HUES48 (cell line): ENCODE results near the gene TTC14.

Experiments
- H3K27ac ChIP-seq: one replicate; pipeline ENCODE4 v1.7.0; 2013; ENCODE audit warnings: low read depth, low read length, inconsistent platforms
- H3K27me3 ChIP-seq: 2 replicates; pipeline ENCODE4 v1.6.1; 2013; ENCODE audit warnings: mild to moderate bottlenecking, low read length; ENCODE audit not compliant: control insufficient read depth, insufficient read depth
- H3K36me3 ChIP-seq: 2 replicates; pipeline ENCODE4 v1.6.1; 2013; ENCODE audit warnings: low read length; ENCODE audit not compliant: control insufficient read depth, insufficient read depth
- H3K4me1 ChIP-seq: 2 replicates; pipeline ENCODE4 v1.6.1; 2013; ENCODE audit warnings: mild to moderate bottlenecking, low read length; ENCODE audit not compliant: control insufficient read depth, insufficient read depth
- H3K4me3 ChIP-seq: 2 replicates; pipeline ENCODE4 v1.5.1; 2013; ENCODE audit warnings: mild to moderate bottlenecking, low read depth, low read length
- H3K9ac ChIP-seq: 2 replicates; pipeline ENCODE4 v1.6.1; 2013; ENCODE audit warnings: mild to moderate bottlenecking, low read depth, low read length, moderate library complexity
- H3K9me3 ChIP-seq: 2 replicates; pipeline ENCODE4 v1.6.1; 2013; ENCODE audit warnings: low read length; ENCODE audit not compliant: control insufficient read depth, insufficient read depth

Gene TTC14

DNA sequence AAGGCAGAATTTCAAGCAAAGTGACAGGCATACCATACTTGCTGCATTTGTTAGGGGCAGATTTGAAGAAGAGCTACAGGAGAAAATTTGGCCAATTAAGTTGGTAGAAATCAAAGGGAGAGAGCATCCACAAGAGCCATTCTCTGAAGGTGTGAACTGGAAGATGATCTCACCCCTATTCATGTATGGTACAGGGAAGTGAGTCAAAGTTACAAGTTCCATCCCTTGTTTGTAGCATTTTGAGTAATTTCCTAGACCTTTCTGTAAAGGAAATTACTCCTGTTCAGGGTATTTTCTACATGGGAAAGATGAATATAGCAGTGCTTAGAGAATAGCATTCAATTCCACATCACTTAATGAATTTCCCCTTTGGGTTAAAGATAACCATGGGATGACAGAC lies 28.4 kb downstream of the TTC14 start:
- Histone ChIP-seq H3K27ac (no peak overlapping the region), H3K4me3 (no peak overlapping the region), H3K4me1 (no peaks in the 10 kb centered on the region), H3K9me3 (no peaks in the 10 kb centered on the region), H3K36me3 (no peaks in the 10 kb centered on the region), H3K9ac (no peak overlapping the region), H3K27me3 (no peaks in the 10 kb centered on the region)

DNA sequence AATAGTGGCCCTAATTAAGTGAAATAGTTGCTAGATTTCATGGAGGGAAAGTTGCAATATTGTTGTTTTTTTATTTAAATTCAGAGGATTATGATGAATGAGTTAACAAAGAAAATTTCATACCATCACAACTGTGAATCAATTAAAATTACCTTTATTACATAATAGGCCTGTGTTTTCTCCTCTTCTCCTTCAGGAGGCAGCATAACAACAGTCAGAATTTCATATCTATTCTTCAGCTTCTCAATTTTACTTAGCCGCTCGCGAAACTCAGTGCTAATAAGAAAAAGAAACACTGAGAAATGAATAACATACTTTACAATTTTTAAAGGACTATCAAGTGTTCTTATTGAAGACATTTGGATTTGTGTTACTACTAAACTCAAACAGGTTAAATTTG lies 29.4 kb downstream of the TTC14 start:
- H3K9me3 ChIP-seq: no peaks in the 10 kb centered on the region
- no peak overlapping the region for H3K9ac ChIP-seq
- H3K4me3 ChIP-seq: no peak overlapping the region
- H3K27me3 ChIP-seq: no peaks in the 10 kb centered on the region
- H3K36me3 ChIP-seq: no peaks in the 10 kb centered on the region
- no peak overlapping the region for H3K27ac ChIP-seq
- no peaks in the 10 kb centered on the region for H3K4me1 ChIP-seq

GRCh38 chr3:180633722-180634121 lies 31.8 kb downstream of the TTC14 start:
- Histone ChIP-seq H3K36me3 (no peaks in the 10 kb centered on the region), H3K27me3 (no peaks in the 10 kb centered on the region), H3K9me3 (no peaks in the 10 kb centered on the region), H3K4me1 (no peaks in the 10 kb centered on the region), H3K27ac (no peak overlapping the region), H3K4me3 (no peak overlapping the region), H3K9ac (no peak overlapping the region)

GRCh38 chr3:180640987-180641386 lies 39.0 kb downstream of the TTC14 start:
- H3K4me3 ChIP-seq: no peak overlapping the region
- no peaks in the 10 kb centered on the region for H3K36me3 ChIP-seq
- H3K27ac ChIP-seq: no peak overlapping the region
- H3K9ac ChIP-seq: no peak overlapping the region
- no peaks in the 10 kb centered on the region for H3K4me1 ChIP-seq
- H3K27me3 ChIP-seq: no peaks in the 10 kb centered on the region
- no peaks in the 10 kb centered on the region for H3K9me3 ChIP-seq

- H3K9me3 ChIP-seq: no peaks in the 10 kb centered on the region
- no peak overlapping the region for H3K27ac ChIP-seq
- H3K4me1 ChIP-seq: no peaks in the 10 kb centered on the region
- H3K9ac ChIP-seq: no peak overlapping the region
- no peaks in the 10 kb centered on the region for H3K36me3 ChIP-seq
- no peak overlapping the region for H3K4me3 ChIP-seq
- no peaks in the 10 kb centered on the region for H3K27me3 ChIP-seq
Observed at GRCh38 chr3:180646187-180646790, 44.3 kb downstream of the TTC14 start.

DNA sequence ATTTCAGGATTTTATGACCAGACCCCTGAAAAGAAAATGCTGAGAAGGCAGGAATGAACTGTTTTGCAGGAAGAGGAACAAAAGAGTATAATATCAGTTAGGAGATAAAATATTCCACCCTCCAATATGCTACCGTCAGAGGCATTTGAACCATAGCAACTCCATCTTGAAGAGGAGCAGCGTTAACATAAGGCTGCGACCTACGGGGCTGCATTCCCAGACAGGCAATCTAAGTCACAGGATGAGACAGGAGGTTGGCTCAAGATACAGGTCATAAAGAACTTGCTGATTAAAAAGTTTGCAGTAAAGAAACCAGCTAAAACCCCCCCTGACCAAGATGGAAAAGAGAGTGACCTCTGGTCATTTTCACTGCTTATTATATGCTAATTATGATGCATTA lies 54.4 kb downstream of the TTC14 start:
- Histone ChIP-seq H3K9ac (no peak overlapping the region), H3K27ac (no peak overlapping the region), H3K36me3 (no peaks in the 10 kb centered on the region), H3K9me3 (no peaks in the 10 kb centered on the region), H3K27me3 (no peaks in the 10 kb centered on the region), H3K4me1 (peaks cover 33% of the 10 kb centered on the region; the same call in 1 of the 2 replicates), H3K4me3 (no peak overlapping the region)

GRCh38 chr3:180657094-180657493 lies 55.1 kb downstream of the TTC14 start:
- no peaks in the 10 kb centered on the region for H3K36me3 ChIP-seq
- H3K4me3 ChIP-seq: no peak overlapping the region
- H3K9me3 ChIP-seq: no peaks in the 10 kb centered on the region
- H3K27me3 ChIP-seq: no peaks in the 10 kb centered on the region
- peaks cover 33% of the 10 kb centered on the region; the same call in 1 of the 2 replicates for H3K4me1 ChIP-seq
- no peak overlapping the region for H3K9ac ChIP-seq
- H3K27ac ChIP-seq: peak overlapping the region; percentile 27
